Stomach (tissue), 4 donors: ENCODE measurements around the gene SIX3.

Experiments
- POLR2A ChIP-seq, 4 donors: fragments of 450-650 bp; IDR thresholded peaks; one replicate each; pipeline ENCODE4 v1.6.1; 2016; ENCODE audit warnings: antibody characterized with exemption in 4 of 4, control low read depth in 2 of 4, mild to moderate bottlenecking in 1 of 4, moderate library complexity in 1 of 4
- POLR2AphosphoS5 ChIP-seq, 3 donors: sonication (generic); formaldehyde crosslinking; IDR thresholded peaks; one replicate each; pipeline ENCODE4 v1.6.1; 2016; ENCODE audit warnings: antibody characterized with exemption in 3 of 3
- TF ChIP-seq, protein P1 (sequence below), 7 experiments: fragments of 450-650 bp in 4 of 7; fragments of 200-600 bp in 3 of 7; sonication (generic) in 3 of 7; IDR thresholded peaks; one replicate each; pipeline ENCODE4 v1.5.1; 2016 to 2019; ENCODE audit warnings: antibody characterized with exemption in 7 of 7, control low read depth in 2 of 7, mild to moderate bottlenecking in 1 of 7

DNA sequence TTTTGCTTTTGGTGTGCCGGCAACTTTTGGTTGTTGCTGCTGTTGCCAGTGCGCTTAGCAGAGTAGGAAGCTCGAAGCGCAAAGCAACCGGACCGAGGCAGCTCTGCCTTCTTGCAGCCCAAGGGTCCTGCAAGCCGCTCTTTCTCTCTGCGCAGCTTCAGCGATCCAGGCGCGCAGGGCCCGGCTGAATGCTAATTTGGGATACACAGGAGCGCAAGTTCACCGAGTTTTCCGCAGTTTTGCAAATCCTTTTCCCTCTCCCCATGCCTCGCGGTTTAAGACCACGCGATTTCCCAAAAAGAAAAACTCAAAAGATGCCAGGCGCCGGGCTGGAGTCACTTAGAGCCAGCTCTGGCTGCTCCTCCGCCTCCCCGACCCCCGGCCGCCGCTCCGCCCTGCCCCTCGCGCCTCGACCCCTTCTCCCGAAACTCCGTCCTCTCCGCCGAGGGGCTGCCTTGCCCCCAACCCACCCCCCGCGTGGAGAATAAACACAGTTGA is 13.5 kb upstream of the SIX3 start:
- TF ChIP-seq, protein P1, sequence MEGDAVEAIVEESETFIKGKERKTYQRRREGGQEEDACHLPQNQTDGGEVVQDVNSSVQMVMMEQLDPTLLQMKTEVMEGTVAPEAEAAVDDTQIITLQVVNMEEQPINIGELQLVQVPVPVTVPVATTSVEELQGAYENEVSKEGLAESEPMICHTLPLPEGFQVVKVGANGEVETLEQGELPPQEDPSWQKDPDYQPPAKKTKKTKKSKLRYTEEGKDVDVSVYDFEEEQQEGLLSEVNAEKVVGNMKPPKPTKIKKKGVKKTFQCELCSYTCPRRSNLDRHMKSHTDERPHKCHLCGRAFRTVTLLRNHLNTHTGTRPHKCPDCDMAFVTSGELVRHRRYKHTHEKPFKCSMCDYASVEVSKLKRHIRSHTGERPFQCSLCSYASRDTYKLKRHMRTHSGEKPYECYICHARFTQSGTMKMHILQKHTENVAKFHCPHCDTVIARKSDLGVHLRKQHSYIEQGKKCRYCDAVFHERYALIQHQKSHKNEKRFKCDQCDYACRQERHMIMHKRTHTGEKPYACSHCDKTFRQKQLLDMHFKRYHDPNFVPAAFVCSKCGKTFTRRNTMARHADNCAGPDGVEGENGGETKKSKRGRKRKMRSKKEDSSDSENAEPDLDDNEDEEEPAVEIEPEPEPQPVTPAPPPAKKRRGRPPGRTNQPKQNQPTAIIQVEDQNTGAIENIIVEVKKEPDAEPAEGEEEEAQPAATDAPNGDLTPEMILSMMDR (IDR thresholded peaks at IDR 0.05): no peak
- no peak for TF ChIP-seq POLR2A (IDR thresholded peaks at IDR 0.05)
- no peak for TF ChIP-seq POLR2AphosphoS5 (IDR thresholded peaks at IDR 0.05)
